Stimulated activated CD8-positive, alpha-beta memory T cell treated with anti-CD3 and anti-CD28 coated beads, Interleukin-7, amount 100 ng/mL, for 4 hours (primary cell): ENCODE measurements around the gene ADARB2.
"Not testable (repeated sequence)": the region's sequence is repeated elsewhere in the genome, so short reads cannot be mapped to it uniquely, and the experiment has no call there.

Source experiments
- DNase-seq, 2 donors: peaks; one replicate each; pipeline ENCODE4 v3.0.0-alpha.2; 2020; ENCODE audit warnings: low read depth in 2 of 2

Gene ADARB2

GRCh38 chr10:1347962-1348772 lies 389.2 kb downstream of the ADARB2 start:
- no peak for DNase-seq

GRCh38 chr10:1347525-1347924 lies 389.8 kb downstream of the ADARB2 start:
- no peak for DNase-seq

DNA sequence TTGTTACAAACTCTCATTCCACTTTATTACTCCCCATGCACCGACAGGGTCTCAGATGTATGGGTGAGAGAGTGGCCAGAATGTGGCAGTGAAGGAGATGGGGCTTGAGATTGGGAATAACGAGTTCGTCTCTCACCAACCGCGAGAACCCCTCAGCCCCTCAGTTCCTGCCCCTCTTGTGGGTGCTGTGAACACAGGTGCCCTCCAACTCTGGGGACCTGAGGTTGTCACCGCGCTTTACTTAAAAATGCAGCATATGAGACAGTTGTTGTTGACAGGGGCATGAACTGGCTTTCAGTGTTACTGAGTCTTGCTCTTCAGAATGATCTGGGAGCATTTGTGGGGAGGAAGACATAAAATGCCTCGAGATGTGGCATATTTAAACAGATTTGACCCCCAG lies 391.1 kb downstream of the ADARB2 start:
- no peak for DNase-seq

DNA sequence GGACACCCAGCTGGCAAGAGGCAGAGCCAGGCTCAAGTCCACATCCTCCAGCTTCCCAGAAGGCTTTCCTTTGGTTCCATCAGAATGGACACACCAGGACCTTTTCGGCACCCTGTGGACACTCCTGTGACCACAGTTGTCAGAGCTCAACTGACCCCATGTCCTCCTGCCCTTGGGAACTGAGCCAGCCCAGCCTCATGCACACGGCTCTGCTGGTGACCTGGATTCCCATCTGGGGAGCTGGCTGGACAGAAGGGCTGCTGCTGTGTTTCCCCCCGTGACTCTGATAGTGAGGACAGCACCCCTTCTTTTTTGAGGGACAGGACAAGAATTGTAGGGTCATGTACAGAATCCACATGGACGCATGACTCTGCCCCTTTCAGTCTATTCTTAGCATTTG lies 392.0 kb downstream of the ADARB2 start:
- no peak for DNase-seq

GRCh38 chr10:1344846-1345245 lies 392.5 kb downstream of the ADARB2 start:
- DNase-seq: no peak

GRCh38 chr10:1344408-1344807 lies 392.9 kb downstream of the ADARB2 start:
- no peak for DNase-seq

DNA sequence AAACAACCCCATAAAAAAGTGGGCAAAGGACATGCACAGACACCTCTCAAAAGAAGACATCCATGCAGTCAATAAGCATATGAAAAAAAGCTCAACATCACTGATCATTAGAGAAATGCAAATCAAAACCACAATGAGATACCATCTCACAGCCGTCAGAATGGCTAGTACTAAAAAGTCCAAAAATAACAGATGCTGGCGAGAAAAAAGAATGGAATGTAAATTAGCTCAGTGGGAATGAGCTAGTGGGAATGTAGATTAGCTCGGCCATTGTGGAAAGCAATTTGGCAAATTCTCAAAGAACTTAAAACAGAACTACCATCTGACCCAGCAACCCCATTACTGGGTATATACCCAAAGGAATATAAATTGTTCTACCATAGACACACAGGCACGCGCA lies 394.1 kb downstream of the ADARB2 start:
- DNase-seq: no peak

DNA sequence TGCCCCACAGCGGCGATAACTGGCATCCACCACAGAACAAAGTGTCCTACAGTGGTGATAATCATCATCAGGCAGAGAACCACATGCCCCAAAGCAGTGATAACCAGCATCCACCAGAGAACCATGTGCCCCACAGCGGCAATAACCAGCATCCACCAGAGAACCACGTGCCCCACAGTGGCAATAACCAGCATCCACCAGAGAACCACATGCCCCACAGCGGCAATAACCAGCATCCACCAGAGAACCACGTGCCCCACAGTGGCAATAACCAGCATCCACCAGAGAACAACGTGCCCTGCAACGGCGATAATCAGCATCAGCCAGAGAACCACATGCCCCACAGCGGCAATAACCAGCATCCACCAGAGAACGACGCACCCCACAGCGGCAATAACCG lies 396.3 kb downstream of the ADARB2 start:
- DNase-seq: not testable (repeated sequence)

GRCh38 chr10:1339396-1339795 lies 397.9 kb downstream of the ADARB2 start:
- DNase-seq: no peak

DNA sequence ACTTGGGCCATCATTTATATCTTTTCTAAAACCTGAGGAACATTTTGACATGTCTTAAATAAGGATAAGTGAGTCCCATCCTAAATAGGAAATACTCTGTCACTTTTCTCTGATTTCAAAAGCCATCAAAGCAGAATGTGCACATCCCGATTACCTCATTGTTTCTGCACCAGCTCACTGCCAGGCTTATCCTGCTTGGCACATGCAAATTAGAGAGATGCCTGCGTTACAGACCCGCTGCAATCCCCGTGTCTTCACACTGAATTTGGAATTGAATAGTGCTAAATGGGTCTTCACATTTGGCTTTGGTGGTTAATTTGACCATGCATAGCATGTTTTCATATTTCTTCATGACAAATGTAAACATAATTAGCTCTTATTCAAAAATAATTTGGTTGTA lies 401.7 kb downstream of the ADARB2 start:
- DNase-seq: no peak

DNA sequence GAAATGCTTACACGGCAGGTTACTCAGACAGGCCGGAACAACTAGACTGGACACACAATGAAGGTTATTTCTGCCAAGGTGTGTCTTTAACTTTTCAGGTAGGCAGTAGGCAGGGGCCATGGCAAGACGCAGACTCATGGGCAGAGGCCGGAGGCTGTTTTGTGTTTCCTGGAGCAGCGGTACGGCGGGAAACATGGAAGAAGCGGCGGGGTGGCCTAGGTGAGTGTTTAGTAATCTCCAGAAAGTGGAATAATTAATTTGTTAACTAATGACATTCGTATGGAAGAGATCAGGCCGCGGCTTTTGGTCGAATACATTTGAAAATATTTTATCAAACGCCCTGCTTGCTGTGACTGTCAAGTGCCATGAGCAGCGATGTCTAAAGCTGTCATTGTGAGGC lies 403.3 kb downstream of the ADARB2 start:
- DNase-seq: no peak

GRCh38 chr10:1331560-1331959 lies 405.8 kb downstream of the ADARB2 start:
- DNase-seq: no peak

- no peak for DNase-seq
Observed at GRCh38 chr10:1329622-1330021, 407.7 kb downstream of the ADARB2 start.

DNA sequence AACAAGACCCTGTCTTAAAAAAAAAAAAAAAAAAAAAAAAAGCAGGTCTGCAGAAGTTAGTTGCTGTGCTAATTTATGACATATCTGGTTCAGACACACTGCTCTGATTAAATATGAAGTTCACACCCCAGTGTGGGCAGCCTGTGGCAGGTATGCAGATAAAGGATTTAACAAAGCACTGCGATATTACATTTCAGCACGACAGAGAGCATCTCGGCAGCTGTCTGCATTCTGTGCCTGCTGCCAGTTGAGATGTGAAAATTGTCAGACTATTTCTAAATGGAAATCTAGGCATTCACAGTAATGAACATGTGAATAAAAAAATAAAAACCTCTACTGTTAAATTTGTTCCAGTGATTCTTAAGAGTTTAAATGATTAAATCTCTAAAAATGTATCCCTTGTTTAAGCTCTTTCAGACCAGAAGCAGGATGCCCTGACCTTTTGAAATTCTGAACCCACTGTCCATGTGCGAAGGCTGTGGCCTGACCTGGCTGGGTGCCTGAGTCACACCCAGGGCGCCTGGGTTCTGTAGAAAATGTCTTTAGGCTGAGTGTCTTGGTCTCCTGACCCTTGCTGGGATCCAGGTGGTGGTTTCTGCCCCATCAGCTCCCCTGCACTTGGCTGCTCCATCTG lies 408.2 kb downstream of the ADARB2 start:
- no peak for DNase-seq

DNA sequence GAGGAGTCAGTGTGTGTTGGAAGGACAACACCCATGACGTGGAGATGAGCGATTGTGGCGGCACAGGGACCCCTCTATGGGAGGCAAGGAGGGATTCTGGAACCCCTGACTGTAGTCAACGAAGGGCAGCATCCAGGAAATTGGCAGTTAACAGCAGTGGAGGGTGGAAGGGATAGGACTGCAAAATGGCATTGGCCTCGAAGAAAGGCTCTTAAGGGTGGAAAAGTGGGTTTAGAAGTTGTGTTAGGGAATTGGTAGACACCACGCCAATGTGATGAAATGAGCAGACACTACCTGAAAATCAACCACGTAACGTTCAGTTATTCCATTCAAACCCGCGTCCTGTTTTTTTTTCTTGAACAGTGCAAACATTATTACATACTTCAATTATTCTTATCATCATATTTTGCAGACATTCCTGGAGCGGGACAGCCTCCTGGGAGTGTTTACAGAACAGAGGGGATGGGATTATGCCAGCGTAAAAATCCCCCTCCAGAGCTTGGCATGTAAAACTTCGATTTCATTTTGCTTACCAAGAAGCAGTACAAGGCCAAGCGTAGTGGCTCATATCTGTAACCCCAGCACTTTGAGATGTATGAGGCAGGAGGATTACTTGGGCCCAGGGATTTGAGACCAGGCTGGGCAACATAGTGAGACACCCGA lies 409.0 kb downstream of the ADARB2 start:
- DNase-seq: no peak

DNA sequence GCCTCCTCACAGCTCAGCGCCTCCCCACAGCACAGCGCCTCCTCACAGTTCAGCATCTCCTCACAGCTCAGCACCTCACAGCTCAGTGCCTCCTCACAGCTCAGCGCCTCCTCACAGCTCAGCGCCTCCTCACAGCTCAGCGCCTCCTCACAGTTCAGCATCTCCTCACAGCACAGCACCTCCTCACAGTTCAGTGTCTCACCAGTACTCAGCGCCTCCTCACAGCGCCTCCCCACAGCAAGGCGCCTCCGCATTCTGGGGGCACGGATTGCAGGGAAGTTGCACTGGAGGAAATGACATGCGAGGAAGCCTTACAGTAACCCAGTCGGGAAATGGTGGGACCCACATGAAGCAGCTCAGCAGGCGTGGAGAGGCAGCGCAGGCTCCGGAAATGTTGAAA lies 409.6 kb downstream of the ADARB2 start:
- DNase-seq: no peak

DNA sequence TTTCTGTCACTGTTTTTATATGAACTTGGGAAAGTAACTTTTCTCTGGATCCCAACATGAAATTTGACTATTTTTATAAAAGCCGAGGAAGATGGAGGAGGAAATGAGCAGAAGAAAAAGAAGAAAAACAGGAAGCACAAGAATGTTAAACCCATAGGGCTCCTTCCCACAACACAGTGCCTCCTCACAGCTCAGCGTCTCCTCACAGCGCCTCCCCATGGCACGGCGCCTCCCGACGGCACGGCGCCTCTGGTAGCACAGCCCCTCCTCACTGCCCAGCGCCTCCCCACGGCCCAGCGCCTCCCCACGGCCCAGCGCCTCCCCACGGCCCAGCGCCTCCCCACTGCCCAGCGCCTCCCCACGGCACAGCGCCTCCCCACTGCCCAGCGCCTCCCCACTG lies 410.8 kb downstream of the ADARB2 start:
- not testable (repeated sequence) for DNase-seq

GRCh38 chr10:1324903-1325302 lies 412.4 kb downstream of the ADARB2 start:
- no peak for DNase-seq

- no peak for DNase-seq
Observed at GRCh38 chr10:1323951-1324350, 413.4 kb downstream of the ADARB2 start.

GRCh38 chr10:1320739-1321320 lies 416.5 kb downstream of the ADARB2 start:
- no peak for DNase-seq

GRCh38 chr10:1316809-1317143 lies 420.5 kb downstream of the ADARB2 start:
- DNase-seq: no peak

GRCh38 chr10:1316121-1316808 lies 421.1 kb downstream of the ADARB2 start:
- DNase-seq: no peak
